GM13976 (cell line): Measurements from ENCODE around the gene PIGZ.

Experiments
- DNase-seq: peaks from one replicate; pipeline ENCODE4 v3.0.0; 2012; ENCODE audit warnings: low spot score
- CTCF ChIP-seq: IDR thresholded peaks from 2 replicates; pipeline ENCODE4 v1.5.1; 2012; ENCODE audit warnings: borderline replicate concordance, mild to moderate bottlenecking; ENCODE audit not compliant: insufficient read depth; ENCODE audit errors: extremely low read depth, missing control alignments, control extremely low read depth
- in situ Hi-C: fragments of 300-500 bp; cut with MboI; formaldehyde crosslinking; loops from one replicate; pipeline ENCODE4 v1.12.0; 2022; ENCODE audit warnings: low sequenced_read_pairs, mixed read lengths, inconsistent platforms; ENCODE audit not compliant: unreplicated experiment

Gene PIGZ

GRCh38 chr3:196902296-196902695 lies 66.3 kb downstream of the PIGZ start:
- TF ChIP-seq CTCF, result no peak
- in situ Hi-C loops, result no loop called here
- DNase-seq, result no peak

- TF ChIP-seq CTCF, result no peak
- in situ Hi-C loops, result no loop called here
- DNase-seq, result no peak
Measured at GRCh38 chr3:196901768-196902167, 66.9 kb downstream of the PIGZ start.
